Suprapubic skin (tissue), 4 donors: ENCODE data around the gene TMPRSS4. TPM values are rescaled to one million over a fixed set of nuclear protein-coding genes. Genes with fewer than 3 reads are reported as not detected.

Experiments used
- DNase-seq, 2 donors: peaks; one replicate each; pipeline ENCODE4 v3.0.0-alpha.2; 2019; ENCODE audit warnings: low spot score in 2 of 2
- H3K27ac ChIP-seq: fragments of 200-600 bp; sonication (generic); one replicate; pipeline ENCODE4 v1.5.1; 2019
- H3K27me3 ChIP-seq: fragments of 200-600 bp; sonication (generic); one replicate; pipeline ENCODE4 v1.5.1; 2019
- H3K36me3 ChIP-seq: fragments of 200-600 bp; sonication (generic); one replicate; pipeline ENCODE4 v1.5.1; 2019
- H3K4me1 ChIP-seq: fragments of 200-600 bp; sonication (generic); one replicate; pipeline ENCODE4 v1.5.1; 2019
- H3K4me3 ChIP-seq: fragments of 200-600 bp; sonication (generic); one replicate; pipeline ENCODE4 v1.5.1; 2019; ENCODE audit warnings: mild to moderate bottlenecking
- H3K9me3 ChIP-seq: fragments of 200-600 bp; sonication (generic); one replicate; pipeline ENCODE4 v1.5.1; 2019
- EP300 ChIP-seq: sonication (generic); formaldehyde crosslinking; IDR thresholded peaks from one replicate; pipeline ENCODE4 v1.6.1; 2017; ENCODE audit warnings: antibody characterized with exemption
- POLR2A ChIP-seq, 2 donors: fragments of 450-650 bp; IDR thresholded peaks; one replicate each; pipeline ENCODE4 v1.6.1; 2017; ENCODE audit warnings: antibody characterized with exemption in 2 of 2, mild to moderate bottlenecking in 2 of 2, moderate library complexity in 2 of 2
- POLR2AphosphoS5 ChIP-seq, 3 donors: sonication (generic); formaldehyde crosslinking; IDR thresholded peaks; one replicate each; pipeline ENCODE4 v1.6.1; 2017; ENCODE audit warnings: antibody characterized with exemption in 3 of 3
- WGBS: methylation state at CpG from one replicate; pipeline ENCODE4 v1.1.5; 2018; 5-methylcytosine and 5-hydroxymethylcytosine counted together
- total RNA-seq, 4 donors: library from RNA; depleted of rRNA; stranded (reverse); fragments of >200 nt; gene quantifications; one replicate each; pipeline ENCODE4 v1.1.0, GENCODE V29; 2016
- TF ChIP-seq, protein P1 (sequence below), 2 donors: fragments of 200-600 bp in 1 of 2; fragments of 450-650 bp in 1 of 2; sonication (generic) in 1 of 2; IDR thresholded peaks; one replicate each; pipeline ENCODE4 v1.5.1; 2016 to 2019; ENCODE audit warnings: antibody characterized with exemption in 2 of 2, mild to moderate bottlenecking in 1 of 2, moderate library complexity in 1 of 2

The TMPRSS4 gene
- total RNA-seq, 4 donors from 2014 or later, result 1.6 to 17.0 (median 2.4) TPM

DNA sequence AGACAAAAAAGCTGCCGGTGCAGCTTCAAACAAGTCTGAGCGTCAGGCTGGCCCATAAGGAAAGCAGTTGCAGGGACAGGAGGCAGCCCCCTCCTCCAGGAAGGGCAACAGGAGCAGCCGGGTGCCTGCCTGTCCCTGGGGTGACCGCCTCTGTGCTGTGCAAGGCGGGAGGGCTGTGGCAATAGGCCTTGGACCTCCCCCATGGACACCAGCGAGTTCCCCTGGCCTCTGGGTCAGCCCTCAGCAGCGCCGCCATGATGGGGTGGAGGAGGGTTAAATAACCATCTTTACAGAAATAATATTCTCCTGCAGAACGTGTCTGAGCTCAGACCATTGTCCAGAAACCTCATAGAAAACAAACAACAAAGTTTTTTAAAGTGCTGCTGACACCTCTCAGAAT is 3.3 kb upstream of the TMPRSS4 start:
- TF ChIP-seq POLR2AphosphoS5 (IDR thresholded peaks at IDR 0.05), result no peak
- TF ChIP-seq EP300, result no peak
- no peak for TF ChIP-seq POLR2A (IDR thresholded peaks at IDR 0.05)
- TF ChIP-seq, protein P1, sequence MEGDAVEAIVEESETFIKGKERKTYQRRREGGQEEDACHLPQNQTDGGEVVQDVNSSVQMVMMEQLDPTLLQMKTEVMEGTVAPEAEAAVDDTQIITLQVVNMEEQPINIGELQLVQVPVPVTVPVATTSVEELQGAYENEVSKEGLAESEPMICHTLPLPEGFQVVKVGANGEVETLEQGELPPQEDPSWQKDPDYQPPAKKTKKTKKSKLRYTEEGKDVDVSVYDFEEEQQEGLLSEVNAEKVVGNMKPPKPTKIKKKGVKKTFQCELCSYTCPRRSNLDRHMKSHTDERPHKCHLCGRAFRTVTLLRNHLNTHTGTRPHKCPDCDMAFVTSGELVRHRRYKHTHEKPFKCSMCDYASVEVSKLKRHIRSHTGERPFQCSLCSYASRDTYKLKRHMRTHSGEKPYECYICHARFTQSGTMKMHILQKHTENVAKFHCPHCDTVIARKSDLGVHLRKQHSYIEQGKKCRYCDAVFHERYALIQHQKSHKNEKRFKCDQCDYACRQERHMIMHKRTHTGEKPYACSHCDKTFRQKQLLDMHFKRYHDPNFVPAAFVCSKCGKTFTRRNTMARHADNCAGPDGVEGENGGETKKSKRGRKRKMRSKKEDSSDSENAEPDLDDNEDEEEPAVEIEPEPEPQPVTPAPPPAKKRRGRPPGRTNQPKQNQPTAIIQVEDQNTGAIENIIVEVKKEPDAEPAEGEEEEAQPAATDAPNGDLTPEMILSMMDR (IDR thresholded peaks at IDR 0.05), result no peak
- Histone ChIP-seq H3K9me3 (no peaks in the 10 kb centered on the region), H3K4me3 (no peak overlapping the region), H3K27me3 (peaks cover 3% of the 10 kb centered on the region), H3K4me1 (peaks cover 23% of the 10 kb centered on the region), H3K36me3 (no peaks in the 10 kb centered on the region), H3K27ac (no peak overlapping the region)
- DNase-seq, result no peak
- 69% methylated on average over 6 of the region's 9 CpGs for WGBS

DNA sequence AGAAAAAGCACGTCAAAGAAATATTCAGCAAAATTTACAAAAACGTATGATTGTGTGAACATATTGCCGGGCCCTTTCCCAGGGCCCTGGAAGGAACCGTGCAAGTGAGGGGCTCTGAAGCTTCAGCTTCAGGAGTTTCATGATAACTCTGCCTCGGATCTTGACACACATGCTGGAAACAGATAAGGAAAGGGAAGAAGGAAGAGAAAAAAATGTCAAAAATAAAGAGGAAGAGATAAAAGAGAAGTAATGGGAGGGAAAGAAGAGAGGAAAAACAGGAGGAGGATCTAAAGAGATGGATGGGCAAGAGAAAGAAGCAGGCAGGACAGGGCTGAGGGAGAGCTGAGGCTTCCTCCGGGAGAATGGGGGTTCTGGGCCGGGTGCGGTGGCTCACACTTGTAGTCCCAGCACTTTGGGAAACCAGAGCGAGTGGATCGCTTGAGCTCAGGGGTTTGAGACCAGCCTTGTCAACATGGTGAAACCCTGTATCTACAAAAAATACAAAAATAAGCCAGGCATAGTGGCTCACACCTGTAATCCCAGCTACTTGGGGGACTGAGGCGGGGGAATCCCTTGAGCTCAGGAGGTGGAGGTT is 2.7 kb upstream of the TMPRSS4 start:
- Histone ChIP-seq H3K36me3 (no peaks in the 10 kb centered on the region), H3K9me3 (no peaks in the 10 kb centered on the region), H3K4me3 (no peak overlapping the region), H3K4me1 (peaks cover 25% of the 10 kb centered on the region), H3K27ac (no peak overlapping the region), H3K27me3 (peaks cover 6% of the 10 kb centered on the region)
- no peak for TF ChIP-seq POLR2A (IDR thresholded peaks at IDR 0.05)
- no peak for TF ChIP-seq POLR2AphosphoS5 (IDR thresholded peaks at IDR 0.05)
- TF ChIP-seq, protein P1 (IDR thresholded peaks at IDR 0.05), result no peak
- TF ChIP-seq EP300, result no peak
- no peak for DNase-seq
- 87% methylated on average over 11 of the region's 11 CpGs for WGBS

DNA sequence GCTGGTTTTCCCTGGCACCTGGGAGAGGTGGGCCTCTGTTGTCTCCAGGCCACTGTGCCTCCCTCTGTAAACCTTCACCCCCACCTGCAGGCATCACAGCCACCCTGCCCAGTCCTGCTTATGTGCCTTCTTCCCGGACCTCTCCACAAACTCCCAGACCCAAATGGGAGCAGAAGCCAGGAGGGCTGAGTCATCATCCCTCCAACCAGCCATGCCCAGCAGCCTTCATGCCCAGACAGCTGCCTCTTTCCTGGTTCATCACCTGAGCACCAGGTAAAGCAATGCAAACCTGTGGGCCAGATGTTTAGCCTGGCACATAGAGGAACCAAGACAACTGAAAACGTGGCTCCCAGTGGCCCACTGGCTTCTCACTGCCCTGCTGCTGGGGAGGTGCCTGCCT is 2.1 kb upstream of the TMPRSS4 start:
- Histone ChIP-seq H3K4me3 (no peak overlapping the region), H3K27ac (no peak overlapping the region), H3K36me3 (no peaks in the 10 kb centered on the region), H3K9me3 (no peaks in the 10 kb centered on the region), H3K4me1 (peaks cover 30% of the 10 kb centered on the region), H3K27me3 (peaks cover 12% of the 10 kb centered on the region)
- no peak for DNase-seq
- WGBS, result 25% methylated on average over 1 of the region's 2 CpGs
- TF ChIP-seq POLR2AphosphoS5 (IDR thresholded peaks at IDR 0.05) (no peak), POLR2A (IDR thresholded peaks at IDR 0.05) (no peak), EP300 (no peak)
- TF ChIP-seq, protein P1 (IDR thresholded peaks at IDR 0.05), result no peak

DNA sequence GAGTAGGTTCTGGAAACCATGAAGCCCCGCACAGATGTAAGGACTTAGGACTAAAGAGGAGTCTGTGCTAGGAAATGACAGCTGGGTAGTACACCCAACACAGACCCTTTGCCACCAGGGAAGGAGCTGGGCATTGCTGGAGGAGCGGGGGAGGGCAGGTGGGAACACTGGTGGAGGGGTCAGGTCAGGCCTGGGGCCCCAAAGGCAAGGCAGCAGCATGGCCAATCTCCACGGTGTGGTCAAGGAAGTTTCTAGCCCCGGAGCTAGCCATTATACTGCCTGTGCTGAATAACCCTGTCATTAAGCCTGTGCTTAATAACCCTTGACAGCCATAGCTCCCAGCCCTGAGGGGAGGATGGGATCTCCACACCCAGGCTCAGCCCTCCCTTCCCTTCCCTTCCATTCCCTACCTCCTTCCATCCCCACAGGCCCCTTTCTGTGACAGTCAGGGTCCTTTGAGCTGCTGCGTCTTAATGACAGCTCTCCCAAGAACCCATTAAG is 2.1 kb downstream of the TMPRSS4 start:
- DNase-seq, result no peak
- Histone ChIP-seq H3K4me3 (no peak overlapping the region), H3K4me1 (peaks cover 34% of the 10 kb centered on the region), H3K27me3 (peaks cover 17% of the 10 kb centered on the region), H3K9me3 (no peaks in the 10 kb centered on the region), H3K27ac (no peak overlapping the region), H3K36me3 (no peaks in the 10 kb centered on the region)
- 55% methylated on average over 3 of the region's 5 CpGs for WGBS
- TF ChIP-seq POLR2AphosphoS5 (IDR thresholded peaks at IDR 0.05) (no peak), EP300 (no peak), POLR2A (IDR thresholded peaks at IDR 0.05) (no peak)
- TF ChIP-seq, protein P1 (IDR thresholded peaks at IDR 0.05), result no peak

DNA sequence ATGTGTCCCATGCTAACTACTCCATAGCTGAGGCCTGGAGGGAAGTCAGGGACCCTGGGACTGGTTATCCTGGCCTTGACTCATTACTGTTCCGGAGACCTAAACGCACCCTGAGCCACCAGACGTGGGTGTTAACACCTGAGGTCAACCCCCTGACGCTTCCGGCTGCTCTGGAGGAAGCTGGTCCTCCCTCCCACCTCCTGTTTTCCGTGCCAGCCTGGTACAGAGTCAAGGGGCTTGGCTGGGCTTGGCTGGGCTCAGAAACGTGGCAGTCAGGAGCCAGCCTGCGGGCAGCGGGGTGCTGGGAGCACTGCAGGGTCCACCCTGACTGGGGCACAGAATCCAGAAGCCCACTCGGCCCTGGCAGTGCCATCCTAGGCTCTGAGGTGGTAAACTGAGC is 2.6 kb downstream of the TMPRSS4 start:
- 67% methylated on average over 3 of the region's 10 CpGs for WGBS
- Histone ChIP-seq H3K27ac (no peak overlapping the region), H3K4me1 (peaks cover 35% of the 10 kb centered on the region), H3K9me3 (no peaks in the 10 kb centered on the region), H3K4me3 (no peak overlapping the region), H3K27me3 (peaks cover 17% of the 10 kb centered on the region), H3K36me3 (no peaks in the 10 kb centered on the region)
- DNase-seq, result no peak
- no peak for TF ChIP-seq POLR2A (IDR thresholded peaks at IDR 0.05)

DNA sequence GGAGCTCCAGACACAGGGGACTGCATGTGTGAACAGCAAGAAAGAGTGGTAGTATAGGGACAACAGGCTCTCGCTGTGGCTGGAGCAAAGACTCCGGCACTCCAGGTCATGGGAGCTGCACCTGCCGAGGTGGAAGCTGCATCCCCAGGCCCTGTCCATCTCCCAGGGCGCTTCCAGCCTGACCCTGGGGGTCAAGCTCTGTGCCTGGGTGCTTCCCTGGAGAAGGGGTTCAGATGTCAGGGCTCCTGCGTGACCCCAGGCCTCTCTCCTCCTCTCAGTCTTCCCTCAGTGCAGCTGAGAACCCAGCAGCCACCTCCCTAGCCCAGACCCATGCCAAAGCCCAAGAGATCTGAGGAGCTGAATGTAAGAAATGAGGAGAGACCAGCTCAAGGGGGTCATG is 3.4 kb downstream of the TMPRSS4 start:
- Histone ChIP-seq H3K4me1 (peaks cover 29% of the 10 kb centered on the region), H3K27ac (no peak overlapping the region), H3K36me3 (no peaks in the 10 kb centered on the region), H3K27me3 (peaks cover 17% of the 10 kb centered on the region), H3K4me3 (no peak overlapping the region), H3K9me3 (no peaks in the 10 kb centered on the region)
- DNase-seq, result no peak
- WGBS, result 93% methylated on average over 3 of the region's 5 CpGs
- TF ChIP-seq EP300 (no peak), POLR2AphosphoS5 (IDR thresholded peaks at IDR 0.05) (no peak), POLR2A (IDR thresholded peaks at IDR 0.05) (no peak)
- TF ChIP-seq, protein P1 (IDR thresholded peaks at IDR 0.05), result no peak
